ENCODE measurements around the gene GPC6.

The GPC6 gene

GRCh38 chr13:93243375-93244063 lies 16.9 kb downstream of the GPC6 start:
- H3K4me3 ChIP-seq (ENCODE audit: low read length) = no peak overlapping the region
- no peak for DNase-seq (ENCODE audit: low read depth)
- TF ChIP-seq CTCF (conservative IDR thresholded peaks at IDR 0.05; ENCODE audit: low read depth, low read length) = no peak

- TF ChIP-seq CTCF (conservative IDR thresholded peaks at IDR 0.05; ENCODE audit: low read depth, low read length) = peak; percentile 3
- H3K4me3 ChIP-seq (ENCODE audit: low read length) = peak overlapping the region; percentile 47
- DNase-seq (ENCODE audit: low read depth) = no peak
Observed at GRCh38 chr13:93244141-93244917, 17.7 kb downstream of the GPC6 start.

- H3K4me3 ChIP-seq (ENCODE audit: low read length) = peak overlapping the region; percentile 47
- DNase-seq (ENCODE audit: low read depth) = no peak
- no peak for TF ChIP-seq CTCF (conservative IDR thresholded peaks at IDR 0.05; ENCODE audit: low read depth, low read length)
Observed at GRCh38 chr13:93244918-93245280, 18.3 kb downstream of the GPC6 start.

- TF ChIP-seq CTCF (conservative IDR thresholded peaks at IDR 0.05; ENCODE audit: low read depth, low read length) = no peak
- H3K4me3 ChIP-seq (ENCODE audit: low read length) = no peak overlapping the region
- no peak for DNase-seq (ENCODE audit: low read depth)
Observed at GRCh38 chr13:93246069-93246468, 19.5 kb downstream of the GPC6 start.

GRCh38 chr13:93248627-93249047 lies 22.0 kb downstream of the GPC6 start:
- DNase-seq (ENCODE audit: low read depth) = peak; percentile 61
- peak; percentile 85 for TF ChIP-seq CTCF (conservative IDR thresholded peaks at IDR 0.05; ENCODE audit: low read depth, low read length)
- no peak overlapping the region for H3K4me3 ChIP-seq (ENCODE audit: low read length)

GRCh38 chr13:93249364-93250306 lies 23.0 kb downstream of the GPC6 start:
- peak; percentile 28 for DNase-seq (ENCODE audit: low read depth)
- no peak for TF ChIP-seq CTCF (conservative IDR thresholded peaks at IDR 0.05; ENCODE audit: low read depth, low read length)
- no peak overlapping the region for H3K4me3 ChIP-seq (ENCODE audit: low read length)
